Mucosa of stomach (tissue), 1 donor: ENCODE data around the gene TCF20.

Experiments
- H3K27me3 ChIP-seq: one replicate; pipeline ENCODE4 v1.7.0; 2013; ENCODE audit warnings: mild to moderate bottlenecking, low read length; ENCODE audit not compliant: control insufficient read depth, insufficient read depth
- H3K36me3 ChIP-seq: one replicate; pipeline ENCODE4 v1.7.0; 2013; ENCODE audit warnings: low read length; ENCODE audit not compliant: control insufficient read depth, insufficient read depth
- H3K4me1 ChIP-seq: one replicate; pipeline ENCODE4 v1.7.0; 2013; ENCODE audit warnings: mild to moderate bottlenecking, low read length; ENCODE audit not compliant: control insufficient read depth, insufficient read depth
- H3K4me3 ChIP-seq: one replicate; pipeline ENCODE4 v1.7.0; 2013; ENCODE audit warnings: low read length
- H3K9ac ChIP-seq: one replicate; pipeline ENCODE4 v1.7.0; 2013; ENCODE audit warnings: mild to moderate bottlenecking, low read length, moderate library complexity
- H3K9me3 ChIP-seq: one replicate; pipeline ENCODE4 v1.7.0; 2013; ENCODE audit warnings: mild to moderate bottlenecking, low read length, moderate library complexity; ENCODE audit not compliant: control insufficient read depth
- donor health status: Pancreatic carcinoma.

TCF20 gene

DNA sequence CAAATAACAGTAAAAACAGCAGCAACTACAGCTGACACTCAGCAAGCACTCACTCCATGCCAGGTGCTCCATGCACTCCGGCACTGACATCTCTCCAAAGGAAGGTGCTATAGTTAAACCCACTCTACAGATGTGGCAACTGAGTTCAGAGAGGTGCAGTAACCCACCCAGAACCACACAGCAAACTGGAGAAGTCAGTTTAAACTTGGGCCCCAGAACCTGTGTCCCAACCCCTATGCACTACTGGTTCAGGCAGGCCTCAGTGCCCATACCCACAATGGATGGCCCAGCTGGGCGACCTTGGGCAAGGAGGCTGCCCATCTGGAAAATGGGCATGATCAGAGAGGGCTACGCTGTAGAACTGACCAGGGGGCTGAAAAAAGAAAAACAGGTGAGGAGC is 26.4 kb upstream of the TCF20 start:
- Histone ChIP-seq H3K9me3 (no peaks in the 10 kb centered on the region), H3K4me3 (no peak overlapping the region), H3K4me1 (peaks cover 34% of the 10 kb centered on the region), H3K36me3 (no peaks in the 10 kb centered on the region), H3K9ac (no peak overlapping the region), H3K27me3 (no peaks in the 10 kb centered on the region)

DNA sequence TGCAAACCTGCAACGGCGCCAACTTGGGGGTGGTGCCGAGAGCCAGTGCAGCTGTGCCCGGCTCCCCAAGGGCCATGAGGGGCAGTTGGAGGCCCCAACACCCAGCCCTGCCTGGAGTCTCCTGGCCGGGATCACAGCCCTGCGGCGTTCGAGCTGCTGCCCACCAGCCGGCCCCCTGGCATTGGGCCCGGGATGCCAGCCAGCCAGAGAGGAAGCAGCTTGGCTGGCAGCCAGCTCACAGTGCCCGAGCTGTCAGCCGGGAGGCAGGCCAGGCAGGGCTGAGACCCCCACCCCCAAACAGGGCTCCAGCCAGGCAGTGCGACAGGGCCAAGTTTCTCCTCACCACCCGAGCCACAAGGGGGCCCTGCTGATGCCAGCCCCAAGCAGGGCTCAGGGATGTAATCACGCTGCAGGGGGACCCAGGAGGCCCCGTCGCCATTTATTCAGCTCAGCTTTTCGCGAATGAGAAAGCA is 26.0 kb upstream of the TCF20 start:
- Histone ChIP-seq H3K36me3 (no peaks in the 10 kb centered on the region), H3K9me3 (no peaks in the 10 kb centered on the region), H3K27me3 (no peaks in the 10 kb centered on the region), H3K4me1 (peaks cover 30% of the 10 kb centered on the region), H3K9ac (no peak overlapping the region), H3K4me3 (no peak overlapping the region)

DNA sequence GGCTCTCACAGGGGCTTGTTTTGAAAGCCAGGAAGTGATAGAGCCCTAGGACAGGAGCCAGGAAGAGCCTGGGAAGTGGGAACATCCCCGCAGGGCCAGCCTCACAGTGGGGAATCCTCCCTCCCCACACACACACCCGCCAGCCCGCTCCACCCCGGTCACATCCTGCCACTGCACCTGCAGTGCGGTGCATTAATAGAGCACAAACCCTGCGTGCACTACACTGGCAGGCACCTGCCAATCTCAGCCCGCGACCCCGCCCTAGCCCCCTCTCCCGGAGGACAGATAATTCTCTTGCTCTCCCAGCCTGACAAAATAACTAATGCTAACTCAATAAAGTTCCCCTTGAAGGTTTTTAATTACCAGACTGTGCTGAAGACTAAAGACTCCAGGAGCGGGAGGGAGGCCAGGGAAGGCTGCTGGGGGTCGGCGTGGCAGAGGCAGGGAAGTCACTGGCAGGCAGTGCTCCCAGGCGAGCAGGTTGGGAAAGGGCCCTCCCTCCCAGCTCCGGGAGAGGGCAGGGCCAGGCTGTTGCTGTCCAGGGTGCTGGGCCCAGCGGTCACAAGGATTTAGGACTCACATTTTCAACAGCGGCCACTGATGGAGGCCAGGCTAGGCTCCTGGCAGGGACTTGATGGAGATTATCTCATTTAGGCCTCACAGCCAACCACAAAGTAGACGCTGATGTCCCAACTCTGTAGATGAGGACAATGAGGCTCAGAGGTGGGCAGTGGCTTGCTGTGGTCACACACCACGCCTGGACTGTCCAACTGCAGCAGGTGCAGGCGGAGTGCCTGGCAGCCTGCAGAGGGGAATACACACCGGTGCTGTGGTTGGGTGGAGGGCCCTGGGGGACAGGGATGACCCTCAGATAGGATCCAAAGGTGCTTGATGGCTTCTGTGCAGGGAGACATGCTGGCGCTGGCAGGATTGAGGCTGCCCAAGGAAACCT is 23.9 kb upstream of the TCF20 start:
- H3K36me3 ChIP-seq, result no peaks in the 10 kb centered on the region
- no peak overlapping the region for H3K4me3 ChIP-seq
- H3K4me1 ChIP-seq, result peaks cover 9% of the 10 kb centered on the region
- no peak overlapping the region for H3K9ac ChIP-seq
- H3K9me3 ChIP-seq, result no peaks in the 10 kb centered on the region
- H3K27me3 ChIP-seq, result no peaks in the 10 kb centered on the region

DNA sequence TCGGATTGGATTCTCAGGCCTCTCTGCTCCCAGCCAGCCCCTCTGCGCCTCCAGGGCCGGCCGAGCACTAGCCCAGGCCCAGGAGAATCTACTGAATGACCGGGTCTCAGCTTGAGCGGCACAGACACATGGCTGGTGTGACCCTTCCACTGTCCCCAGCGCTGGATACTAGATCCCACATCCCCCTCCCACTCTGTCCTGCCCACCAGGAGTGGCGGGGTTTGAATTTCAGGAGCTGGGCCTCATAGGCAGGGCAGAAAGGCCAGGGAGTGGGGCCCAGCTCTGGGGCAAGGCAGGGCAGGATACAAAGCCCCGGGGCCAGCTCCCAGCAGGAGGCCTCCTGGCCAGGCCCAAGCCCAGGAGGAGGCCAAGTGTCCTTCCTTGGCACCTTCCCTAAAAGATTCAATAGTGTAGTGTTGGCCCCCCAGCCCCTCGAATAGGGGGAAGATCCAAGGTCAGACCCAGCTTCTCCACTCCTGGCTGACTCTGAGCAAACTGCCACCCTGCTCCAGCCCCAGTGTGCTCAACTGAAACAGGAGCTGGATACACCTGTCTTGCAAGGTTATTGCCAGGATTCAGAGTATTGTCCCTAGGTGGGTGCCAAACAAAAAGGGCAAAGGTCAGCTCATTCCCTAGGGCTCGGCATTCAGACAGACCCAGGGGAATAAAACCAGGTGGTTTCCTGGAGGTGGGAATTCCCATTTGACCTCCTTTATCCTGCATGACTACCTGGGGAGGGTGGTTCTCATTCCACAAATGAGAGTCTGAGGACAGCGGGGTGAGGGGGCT is 22.5 kb upstream of the TCF20 start:
- no peak overlapping the region for H3K9ac ChIP-seq
- peaks cover 8% of the 10 kb centered on the region for H3K4me1 ChIP-seq
- H3K4me3 ChIP-seq, result no peak overlapping the region
- no peaks in the 10 kb centered on the region for H3K9me3 ChIP-seq
- H3K27me3 ChIP-seq, result no peaks in the 10 kb centered on the region
- H3K36me3 ChIP-seq, result no peaks in the 10 kb centered on the region

DNA sequence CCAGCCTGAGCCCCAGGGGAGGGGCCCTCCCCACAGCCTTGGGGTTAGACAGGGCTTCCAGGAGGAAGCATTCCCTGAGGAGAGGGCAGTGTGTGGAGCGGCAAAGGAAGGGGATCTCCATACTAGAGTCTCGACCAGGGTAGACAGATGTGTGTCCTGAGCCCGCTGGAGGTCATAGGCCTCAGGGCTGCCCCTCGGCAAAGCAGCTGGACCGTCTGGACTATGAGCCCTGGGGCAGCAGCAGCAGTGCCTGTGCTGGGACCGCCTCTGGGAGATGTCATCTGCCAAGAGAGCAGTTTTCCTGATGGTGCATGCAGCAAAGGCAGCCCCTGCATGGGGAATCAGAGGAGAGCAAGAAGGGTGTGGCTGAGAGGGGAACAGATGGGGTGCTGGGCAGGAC is 20.8 kb upstream of the TCF20 start:
- Histone ChIP-seq H3K4me3 (no peak overlapping the region), H3K27me3 (peaks cover 5% of the 10 kb centered on the region), H3K9me3 (no peaks in the 10 kb centered on the region), H3K9ac (no peak overlapping the region), H3K4me1 (peaks cover 8% of the 10 kb centered on the region), H3K36me3 (no peaks in the 10 kb centered on the region)

DNA sequence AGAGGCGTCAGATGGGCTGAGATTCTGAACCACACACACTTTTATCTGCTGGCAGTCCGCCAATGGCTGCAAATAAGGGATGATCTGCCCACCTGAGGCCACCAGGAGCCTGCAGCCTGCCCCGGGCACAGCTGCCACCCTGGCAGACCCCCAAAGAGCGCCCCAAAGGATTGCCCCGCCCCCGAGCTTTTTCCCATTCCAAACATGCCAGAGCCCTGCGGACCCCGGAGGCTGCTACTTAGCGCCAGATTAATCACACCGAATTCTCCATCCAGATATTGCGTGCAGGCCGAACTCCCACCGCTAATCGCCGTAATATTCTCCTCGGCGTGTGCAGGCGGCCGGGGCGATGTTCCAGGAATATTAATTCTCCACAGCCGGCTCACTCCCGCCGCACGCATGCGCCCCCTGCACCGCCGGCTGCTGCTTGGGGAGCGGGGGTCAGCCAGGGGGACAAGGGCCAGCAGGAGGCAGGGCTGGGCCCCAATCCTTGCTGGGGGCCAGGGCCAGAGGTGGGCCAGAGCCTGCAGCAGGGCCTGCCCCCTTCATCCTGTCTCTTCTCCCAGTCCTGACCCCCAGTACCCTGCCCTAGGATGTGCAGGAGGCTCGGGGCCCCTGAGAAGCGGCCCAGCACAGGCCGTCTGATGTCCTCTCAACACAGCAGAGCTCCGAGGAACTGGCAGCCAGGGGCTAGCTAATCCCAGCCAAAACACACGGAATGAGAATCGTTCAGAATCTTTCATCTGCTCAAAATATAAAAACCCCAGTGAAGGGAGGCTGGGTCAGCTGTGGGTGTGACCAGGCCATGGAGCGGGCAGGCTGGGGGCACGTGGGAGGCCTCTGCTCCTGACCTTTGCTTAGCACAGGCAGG is 19.5 kb upstream of the TCF20 start:
- no peaks in the 10 kb centered on the region for H3K36me3 ChIP-seq
- H3K9ac ChIP-seq, result no peak overlapping the region
- peaks cover 8% of the 10 kb centered on the region for H3K27me3 ChIP-seq
- no peaks in the 10 kb centered on the region for H3K9me3 ChIP-seq
- H3K4me1 ChIP-seq, result peaks cover 8% of the 10 kb centered on the region
- no peak overlapping the region for H3K4me3 ChIP-seq

DNA sequence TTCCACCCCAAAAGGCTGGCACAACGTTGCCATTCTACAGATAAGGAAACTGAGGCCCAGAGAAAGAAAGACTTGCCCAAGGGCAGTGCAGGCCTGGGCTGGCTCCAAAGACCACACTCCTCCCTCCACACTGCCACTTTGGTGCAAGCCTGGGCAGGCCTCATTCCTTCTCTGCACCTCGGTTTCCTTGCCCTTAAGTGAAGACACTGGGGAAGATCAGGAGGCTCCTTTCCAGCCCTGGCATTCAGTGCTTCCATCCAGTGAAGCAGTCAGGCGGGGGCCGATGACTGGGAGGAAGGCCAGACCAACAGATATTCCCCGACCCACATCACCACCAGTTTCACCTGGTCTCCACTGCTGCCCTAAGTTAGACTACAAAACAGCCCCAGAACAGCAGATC is 18.3 kb upstream of the TCF20 start:
- H3K27me3 ChIP-seq, result peaks cover 20% of the 10 kb centered on the region
- H3K9ac ChIP-seq, result no peak overlapping the region

DNA sequence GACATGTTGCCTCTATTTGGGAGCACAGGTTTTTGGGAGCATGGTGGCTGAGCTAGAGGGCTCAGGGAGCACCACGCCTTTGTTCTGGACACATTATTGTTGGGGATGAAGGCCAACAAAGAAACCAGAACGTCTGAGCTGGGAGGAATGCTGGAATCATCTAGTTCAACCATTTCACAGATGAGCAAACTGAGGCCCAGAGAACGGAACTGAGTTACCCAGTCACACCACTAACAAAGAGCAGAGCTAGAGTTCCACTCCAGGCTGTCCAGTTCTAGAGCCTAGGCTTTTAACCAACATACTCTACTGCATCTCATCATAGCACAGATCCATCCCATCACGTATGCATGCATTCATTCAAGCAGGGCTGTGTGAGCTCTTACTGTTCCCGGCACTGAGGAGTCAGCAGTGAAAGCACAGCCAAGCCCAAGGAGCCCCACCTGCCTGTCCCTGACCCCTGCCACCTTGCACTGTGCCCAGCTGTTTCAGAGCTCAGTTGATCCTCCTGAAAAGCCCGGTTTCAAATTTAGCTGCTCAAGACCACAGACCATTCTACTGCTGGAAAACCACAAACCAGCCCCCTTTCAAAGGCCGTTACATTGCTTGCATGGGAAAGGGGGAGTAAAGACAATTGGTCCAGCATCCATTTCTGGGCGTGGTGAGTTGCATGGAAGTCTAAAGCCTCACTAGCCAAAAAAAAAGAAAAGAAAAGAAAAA is 16.9 kb upstream of the TCF20 start:
- no peak overlapping the region for H3K9ac ChIP-seq
- no peaks in the 10 kb centered on the region for H3K36me3 ChIP-seq
- peaks cover 31% of the 10 kb centered on the region for H3K27me3 ChIP-seq
- no peak overlapping the region for H3K4me3 ChIP-seq
- peaks cover 8% of the 10 kb centered on the region for H3K4me1 ChIP-seq
- H3K9me3 ChIP-seq, result no peaks in the 10 kb centered on the region

More for the DNA sequence above, 18.3 kb upstream of the TCF20 start:
- H3K36me3 ChIP-seq, result no peaks in the 10 kb centered on the region
- H3K4me1 ChIP-seq, result peaks cover 16% of the 10 kb centered on the region
- no peaks in the 10 kb centered on the region for H3K9me3 ChIP-seq
- H3K4me3 ChIP-seq, result no peak overlapping the region

DNA sequence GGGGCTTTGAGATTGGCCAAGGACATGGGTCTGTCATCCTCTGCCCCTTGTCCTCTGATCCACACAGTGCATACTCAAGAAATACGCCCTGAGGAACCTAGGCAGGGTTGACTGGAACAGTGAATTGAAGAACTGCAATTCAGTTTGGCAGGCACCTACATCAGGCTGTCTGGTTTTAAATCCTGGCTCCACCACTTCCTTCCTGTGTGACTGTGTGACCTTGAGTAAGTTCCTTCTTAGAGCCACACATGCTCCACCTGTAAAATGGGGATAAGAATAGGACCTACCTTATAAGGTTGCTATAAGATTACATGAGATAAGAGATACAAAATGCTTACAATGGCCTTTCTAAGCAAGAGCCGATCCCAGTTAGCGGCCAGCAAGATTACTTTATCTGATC is 15.8 kb upstream of the TCF20 start:
- Histone ChIP-seq H3K9ac (no peak overlapping the region), H3K4me3 (no peak overlapping the region), H3K9me3 (no peaks in the 10 kb centered on the region), H3K4me1 (peaks cover 8% of the 10 kb centered on the region), H3K27me3 (peaks cover 31% of the 10 kb centered on the region), H3K36me3 (no peaks in the 10 kb centered on the region)

DNA sequence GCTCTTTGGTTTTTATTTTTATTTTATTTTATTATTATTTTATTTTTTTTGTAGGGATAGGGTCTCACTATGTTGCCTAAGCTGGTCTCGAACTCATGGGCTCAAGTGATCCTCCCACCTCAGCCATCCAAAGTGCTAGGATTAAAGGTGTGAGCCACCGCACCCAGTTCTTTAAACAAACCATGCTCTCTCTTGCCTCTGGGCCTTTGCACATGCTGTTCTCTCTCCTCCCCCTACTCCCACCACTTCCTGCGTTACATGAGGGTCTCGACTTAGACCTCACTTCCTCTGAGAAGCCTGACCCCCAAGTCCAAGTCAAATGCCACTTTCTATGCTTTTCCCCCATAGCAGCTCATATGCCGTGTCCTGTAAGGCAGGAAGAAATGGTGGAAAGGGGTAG is 15.2 kb upstream of the TCF20 start:
- no peak overlapping the region for H3K9ac ChIP-seq
- peaks cover 8% of the 10 kb centered on the region for H3K4me1 ChIP-seq
- no peaks in the 10 kb centered on the region for H3K9me3 ChIP-seq
- H3K27me3 ChIP-seq, result peaks cover 31% of the 10 kb centered on the region
- H3K4me3 ChIP-seq, result no peak overlapping the region
- no peaks in the 10 kb centered on the region for H3K36me3 ChIP-seq

DNA sequence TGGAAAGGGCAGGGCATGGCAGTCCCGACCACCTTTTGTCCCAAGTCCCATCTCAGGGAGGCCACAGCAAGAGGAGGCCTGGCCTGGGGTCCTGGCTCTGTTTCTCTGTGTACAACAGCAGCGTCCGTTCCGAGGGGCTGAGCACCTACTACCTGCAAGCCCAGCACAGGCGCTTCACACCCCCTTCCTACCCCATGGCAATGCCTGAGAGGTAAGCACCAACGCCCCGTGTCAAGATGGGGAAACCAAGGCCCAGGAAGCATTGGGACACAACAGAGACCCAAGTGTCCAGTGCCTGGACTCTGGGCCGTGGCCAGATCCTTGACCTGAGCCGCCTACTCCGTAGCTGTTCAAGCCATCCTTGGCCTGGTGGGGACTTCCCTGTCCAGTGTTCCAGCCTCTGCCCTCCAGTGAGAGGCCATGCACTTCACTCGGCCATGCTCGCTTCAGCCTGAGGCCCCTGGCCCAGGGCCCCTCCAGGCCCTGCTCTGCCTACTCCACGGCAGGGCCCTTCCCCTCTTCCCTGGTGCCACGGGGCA is 14.3 kb upstream of the TCF20 start:
- Histone ChIP-seq H3K27me3 (peaks cover 31% of the 10 kb centered on the region), H3K9ac (no peak overlapping the region)

More for the DNA sequence above, 14.3 kb upstream of the TCF20 start:
- no peaks in the 10 kb centered on the region for H3K9me3 ChIP-seq
- peaks cover 10% of the 10 kb centered on the region for H3K4me1 ChIP-seq
- H3K36me3 ChIP-seq, result no peaks in the 10 kb centered on the region
- H3K4me3 ChIP-seq, result no peak overlapping the region
